A673 (cell line): ENCODE measurements around the gene RGPD3.

Experiments
- CTCF ChIP-seq: fragments of 300-800, 200-600 bp; sonication (generic); conservative IDR thresholded peaks from 2 replicates; pipeline ENCODE4 v1.5.1; 2017; ENCODE audit warnings: low read depth, mild to moderate bottlenecking, antibody characterized with exemption, low read length, moderate library complexity, mixed read lengths
- EZH2 ChIP-seq: fragments of 200-600 bp; sonication (generic); IDR thresholded peaks from 2 replicates; pipeline ENCODE4 v1.6.1; 2017; ENCODE audit warnings: borderline replicate concordance, low read depth, mild to moderate bottlenecking, mixed read lengths, antibody characterized with exemption, low read length; ENCODE audit not compliant: poor library complexity, severe bottlenecking

GRCh38 chr2:106363791-106364190 is 104.4 kb downstream of the RGPD3 start:
- TF ChIP-seq CTCF (no peak), EZH2 (no peak)
